T-cell (primary cell): ENCODE results near the gene ADH4. TPM values are rescaled to one million over a fixed set of nuclear protein-coding genes. Genes with fewer than 3 reads are reported as not detected.
"Not testable (repeated sequence)": the region's sequence is repeated elsewhere in the genome, so short reads cannot be mapped to it uniquely, and the experiment has no call there.

Experiments used
- ATAC-seq, 4 experiments: fragments of 200-7000 bp in 3 of 4; fragments of 150-1000 bp in 1 of 4; cut with Tn5 transposase; replicated peaks in 1 of 4; 1 replicate in 3 of 4; 2 replicates in 1 of 4; pipeline ENCODE4 v1.10.0; 2021; ENCODE audit warnings: moderate library complexity in 3 of 4, mild to moderate bottlenecking in 2 of 4, moderate number of reproducible peaks in 1 of 4
- CTCF ChIA-PET, 2 donors: fragments of 300-600 bp; sonication (Branson Sonifier 250); formaldehyde crosslinking; loops; one replicate each; lab custom pipeline; 2022; ENCODE audit warnings: antibody characterized with exemption in 2 of 2; lab: Charles Lee
- POLR2A ChIA-PET, 2 donors: fragments of 300-600 bp; sonication (Branson Sonifier 250); formaldehyde crosslinking; loops; one replicate each; lab custom pipeline; 2022; ENCODE audit warnings: antibody characterized with exemption in 2 of 2; lab: Charles Lee
- DNase-seq, 35 experiments: peaks; one replicate each; pipeline versions ENCODE4 v3.0.0 to v3.0.0-alpha.2; 2013 to 2023
- H3K27ac ChIP-seq: one replicate; pipeline ENCODE4 v1.5.1; 2013; ENCODE audit warnings: low read length
- H3K27me3 ChIP-seq, 2 experiments: replicated peaks in 1 of 2; 1 replicate in 1 of 2; 2 replicates in 1 of 2; pipeline versions ENCODE4 v1.6.1 to v1.7.0; 2013; ENCODE audit warnings: low read length in 1 of 2, mixed read lengths in 1 of 2; ENCODE audit not compliant: control insufficient read depth in 2 of 2, insufficient read depth in 2 of 2; ENCODE audit errors: extremely low read depth in 1 of 2
- H3K36me3 ChIP-seq, 2 donors: 1 replicate in 1 of 2; 2 replicates in 1 of 2; pipeline versions ENCODE4 v1.6.1 to v1.7.0; 2013; ENCODE audit warnings: low read length in 1 of 2; ENCODE audit not compliant: control insufficient read depth in 2 of 2, insufficient read depth in 1 of 2; ENCODE audit errors: extremely low read depth in 1 of 2
- H3K4me1 ChIP-seq, 2 experiments: 1 replicate in 1 of 2; 2 replicates in 1 of 2; pipeline versions ENCODE4 v1.6.1 to v1.7.0; 2013; ENCODE audit warnings: low read length in 2 of 2, mixed read lengths in 1 of 2; ENCODE audit not compliant: insufficient read depth in 2 of 2, control insufficient read depth in 1 of 2; ENCODE audit errors: extremely low read depth in 1 of 2
- H3K4me3 ChIP-seq, 2 donors: 1 replicate in 1 of 2; 2 replicates in 1 of 2; pipeline versions ENCODE4 v1.5.1 to v1.7.0; 2013; ENCODE audit warnings: mild to moderate bottlenecking in 2 of 2, low read length in 1 of 2, moderate library complexity in 1 of 2; ENCODE audit not compliant: control insufficient read depth in 1 of 2; ENCODE audit errors: extremely low read depth in 1 of 2
- H3K9me3 ChIP-seq: 2 replicates; pipeline ENCODE4 v1.7.0; 2013
- H3K27ac Mint-ChIP-seq, 2 donors: one replicate each; pipeline ENCODE4 v1.8.0; 2020 to 2021; ENCODE audit warnings: mild to moderate bottlenecking in 2 of 2, mixed read lengths in 2 of 2
- H3K27me3 Mint-ChIP-seq, 2 donors: one replicate each; pipeline ENCODE4 v1.8.0; 2021 to 2022; ENCODE audit warnings: mixed read lengths in 2 of 2
- H3K36me3 Mint-ChIP-seq: one replicate; pipeline ENCODE4 v1.8.0; 2021; ENCODE audit warnings: mixed read lengths
- H3K4me1 Mint-ChIP-seq, 3 donors: one replicate each; pipeline ENCODE4 v1.8.0; 2020 to 2022; ENCODE audit warnings: mixed read lengths in 3 of 3, mild to moderate bottlenecking in 1 of 3
- H3K4me3 Mint-ChIP-seq, 3 donors: one replicate each; pipeline ENCODE4 v1.8.0; 2020 to 2022; ENCODE audit warnings: mild to moderate bottlenecking in 3 of 3, mixed read lengths in 3 of 3, moderate library complexity in 3 of 3
- H3K9me3 Mint-ChIP-seq, 3 donors: one replicate each; pipeline ENCODE4 v1.8.0; 2020 to 2022; ENCODE audit warnings: mixed read lengths in 3 of 3
- WGBS: methylation state at CpG from one replicate; pipeline ENCODE4 v1.1.5; 2013; ENCODE audit warnings: missing lambda C conversion rate; ENCODE audit not compliant: insufficient coverage; 5-methylcytosine and 5-hydroxymethylcytosine counted together
- total RNA-seq, 35 experiments: library from RNA in 6 of 35; stranded (reverse) in 6 of 35; fragments of 120-200 nt in 1 of 35; gene quantifications; one replicate each; pipeline versions ENCODE4 v1.2.1 to v1.2.4 and lab custom pipeline; 2013 to 2026

ADH4 gene
- total RNA-seq, 5 donors from 2014 or later (not counting 1 experiment from before 2014, with no cell fraction given), result 0.33 to 0.64 TPM; not detected in 3

DNA sequence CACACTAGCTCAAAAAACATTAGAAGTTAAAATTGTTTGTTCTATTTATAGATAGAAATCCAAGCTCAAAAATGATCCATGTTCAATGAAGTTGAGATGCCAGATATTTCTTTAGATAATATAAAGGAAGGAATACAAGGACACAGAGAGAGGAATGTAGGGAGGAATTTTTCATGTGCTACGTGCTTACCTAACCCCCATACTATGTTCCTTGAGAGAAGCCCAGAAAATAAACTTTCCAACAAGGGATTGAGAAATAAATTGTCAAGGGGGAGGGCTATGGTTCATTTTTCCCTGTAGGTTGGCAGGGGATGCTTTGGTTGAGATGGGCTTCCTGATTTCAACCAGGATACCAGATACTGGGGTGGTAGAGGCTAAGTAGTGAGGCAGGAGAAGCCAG is 39.9 kb downstream of the ADH4 start:
- DNase-seq, result no peak
- no peaks in the 10 kb centered on the region for H3K9me3 Mint-ChIP-seq
- Histone ChIP-seq H3K9me3 (no peaks in the 10 kb centered on the region), H3K4me3 (no peak overlapping the region), H3K4me1 (no peaks in the 10 kb centered on the region), H3K27ac (no peak overlapping the region), H3K27me3 (peaks cover 0 to 6% of the 10 kb centered on the region in 2 experiments), H3K36me3 (no peaks in the 10 kb centered on the region)
- H3K36me3 Mint-ChIP-seq, result peaks cover 3% of the 10 kb centered on the region
- H3K4me1 Mint-ChIP-seq, result peaks cover 0 to 6% (median 3%) of the 10 kb centered on the region in 3 donors
- H3K27me3 Mint-ChIP-seq, result no peaks in the 10 kb centered on the region
- H3K27ac Mint-ChIP-seq, result no peak overlapping the region
- no CpG with 5 or more reads among the region's 1 CpG for WGBS
- CTCF ChIA-PET, result interaction anchor here in 1 of 2 donors (0.6 to 1.8 kb wide), 2 partner anchors 29 to 989 kb away, joined by 3 to 4 read pairs; no protein-coding TSS in a partner anchor
- POLR2A ChIA-PET, result no interaction called here
- no peak overlapping the region for H3K4me3 Mint-ChIP-seq
- ATAC-seq, result no peak

DNA sequence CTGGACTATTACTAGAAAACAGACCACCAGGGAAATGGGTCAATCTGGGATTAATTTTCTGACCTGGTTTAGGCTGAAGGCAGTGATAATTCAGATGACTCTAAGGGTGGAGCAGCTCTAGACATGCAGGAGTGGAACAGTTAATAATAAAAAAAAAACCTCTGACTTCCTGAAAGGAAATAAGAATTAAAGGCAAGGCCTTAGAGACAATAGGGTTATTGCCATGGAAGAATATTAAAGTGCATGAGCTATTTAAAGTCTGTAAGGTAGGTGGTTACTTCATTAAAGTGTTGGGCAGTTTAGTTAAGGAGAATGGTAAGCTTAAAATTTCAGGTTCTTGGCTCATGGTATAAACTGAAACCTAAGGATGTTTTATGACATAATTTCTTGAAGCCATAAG is 40.9 kb downstream of the ADH4 start:
- no peak for DNase-seq
- ChIA-PET CTCF (interaction anchor here (0.8 to 1.8 kb wide), 3 partner anchors 47 to 990 kb away, joined by 3 to 4 read pairs (median 4); partner anchors contain the start of gene METAP1 (in 1 of the 2)), POLR2A (no interaction called here)
- H3K4me1 ChIP-seq, result no peaks in the 10 kb centered on the region
- H3K27me3 Mint-ChIP-seq, result peaks cover 0 to 3% of the 10 kb centered on the region in 2 donors
- H3K27ac Mint-ChIP-seq, result no peak overlapping the region
- peaks cover 0 to 6% (median 3%) of the 10 kb centered on the region in 3 donors for H3K4me1 Mint-ChIP-seq
- no peaks in the 10 kb centered on the region for H3K9me3 Mint-ChIP-seq
- no peak for ATAC-seq
- H3K36me3 ChIP-seq, result no peaks in the 10 kb centered on the region
- no peak overlapping the region for H3K27ac ChIP-seq
- H3K9me3 ChIP-seq, result no peaks in the 10 kb centered on the region
- no peak overlapping the region for H3K4me3 ChIP-seq
- no peak overlapping the region for H3K4me3 Mint-ChIP-seq
- peaks cover 0 to 6% of the 10 kb centered on the region in 2 experiments for H3K27me3 ChIP-seq
- H3K36me3 Mint-ChIP-seq, result peaks cover 3% of the 10 kb centered on the region

DNA sequence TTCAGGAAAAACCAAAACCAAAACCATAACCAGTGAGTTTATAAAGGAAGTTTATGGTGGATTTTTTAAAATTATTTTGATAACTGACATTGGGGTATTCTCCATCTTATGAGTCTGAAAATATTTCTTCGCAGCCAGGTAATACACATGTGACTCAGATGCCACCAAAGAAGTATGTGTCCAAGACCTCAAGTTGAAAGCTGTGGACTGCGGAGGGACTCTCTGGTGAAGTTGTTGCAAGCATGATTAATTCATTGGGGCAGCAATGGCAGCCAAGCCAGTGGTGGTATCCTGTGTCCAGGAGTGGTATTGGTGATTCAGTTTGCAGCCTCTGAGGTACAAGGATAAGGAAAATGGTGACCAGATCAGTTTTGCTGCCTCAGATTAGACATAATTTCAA is 41.5 kb downstream of the ADH4 start:
- DNase-seq (no peak), ATAC-seq (no peak)
- POLR2A ChIA-PET, result interaction anchor here in 1 of 2 donors (0.6 kb wide), 1 partner anchor 15 kb away, joined by 3 read pairs; no protein-coding TSS in a partner anchor

DNA sequence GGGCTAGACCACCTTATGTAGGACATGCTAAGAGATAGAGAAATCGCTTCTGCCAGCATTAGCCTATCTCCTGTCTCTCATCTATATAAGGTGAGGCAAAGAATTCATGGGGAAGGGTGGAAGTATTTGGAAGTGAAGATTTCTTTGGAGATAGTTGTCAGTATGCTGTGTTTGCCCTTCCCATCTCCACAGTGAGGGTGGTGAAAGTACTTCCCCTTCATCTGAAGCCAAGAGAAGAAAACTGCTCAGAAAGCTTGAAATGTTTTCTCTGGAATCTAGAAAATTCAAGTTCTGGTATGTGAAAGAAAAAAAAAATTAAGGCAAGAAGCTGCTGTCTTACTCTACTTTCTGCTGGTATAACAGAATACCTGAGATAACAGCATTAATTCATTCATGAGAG is 43.2 kb downstream of the ADH4 start:
- DNase-seq, result no peak
- ATAC-seq, result no peak
- H3K27me3 Mint-ChIP-seq, result peaks cover 0 to 3% of the 10 kb centered on the region in 2 donors
- Histone ChIP-seq H3K4me3 (no peak overlapping the region), H3K36me3 (no peaks in the 10 kb centered on the region), H3K27me3 (peaks cover 0 to 6% of the 10 kb centered on the region in 2 experiments), H3K4me1 (no peaks in the 10 kb centered on the region), H3K9me3 (no peaks in the 10 kb centered on the region), H3K27ac (no peak overlapping the region)
- ChIA-PET POLR2A (no interaction called here), CTCF (no interaction called here)
- no peaks in the 10 kb centered on the region for H3K9me3 Mint-ChIP-seq
- H3K27ac Mint-ChIP-seq, result no peak overlapping the region
- H3K36me3 Mint-ChIP-seq, result peaks cover 3% of the 10 kb centered on the region
- H3K4me1 Mint-ChIP-seq, result peaks cover 0 to 6% (median 3%) of the 10 kb centered on the region in 3 donors
- no CpG with 5 or more reads among the region's 1 CpG for WGBS
- H3K4me3 Mint-ChIP-seq, result no peak overlapping the region

More for the DNA sequence above, 41.5 kb downstream of the ADH4 start:
- Histone ChIP-seq H3K36me3 (no peaks in the 10 kb centered on the region), H3K9me3 (no peaks in the 10 kb centered on the region), H3K4me1 (no peaks in the 10 kb centered on the region), H3K27ac (no peak overlapping the region), H3K4me3 (no peak overlapping the region), H3K27me3 (peaks cover 0 to 6% of the 10 kb centered on the region in 2 experiments)
- peaks cover 3% of the 10 kb centered on the region for H3K36me3 Mint-ChIP-seq
- no peak overlapping the region for H3K4me3 Mint-ChIP-seq
- H3K27ac Mint-ChIP-seq, result no peak overlapping the region
- WGBS, result 100% methylated on average over 2 of the region's 2 CpGs
- CTCF ChIA-PET, result interaction anchor here (0.6 to 1.8 kb wide), 3 partner anchors 47 to 991 kb away, joined by 3 to 4 read pairs (median 4); no protein-coding TSS in a partner anchor
- peaks cover 0 to 6% (median 3%) of the 10 kb centered on the region in 3 donors for H3K4me1 Mint-ChIP-seq
- no peaks in the 10 kb centered on the region for H3K9me3 Mint-ChIP-seq
- H3K27me3 Mint-ChIP-seq, result peaks cover 0 to 3% of the 10 kb centered on the region in 2 donors

DNA sequence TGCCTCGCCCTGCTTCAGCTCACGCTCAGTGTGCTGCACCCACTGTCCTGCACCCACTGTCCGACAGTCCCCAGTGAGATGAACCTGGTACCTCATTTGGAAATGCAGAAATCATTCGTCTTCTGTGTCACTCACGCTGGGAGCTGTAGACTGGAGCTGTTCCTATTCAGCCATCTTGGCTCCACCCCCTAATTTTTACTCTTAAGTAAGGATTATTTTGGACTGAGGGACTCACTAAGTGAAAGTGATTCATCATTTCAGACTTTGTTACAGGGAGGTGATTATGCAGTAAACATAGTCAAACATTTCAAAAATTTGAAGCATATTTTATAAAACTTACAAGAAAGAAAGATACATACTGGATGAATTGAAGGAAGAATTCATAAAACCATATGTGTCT is 44.3 kb downstream of the ADH4 start:
- H3K4me1 Mint-ChIP-seq, H3K4me1 ChIP-seq, H3K4me3 Mint-ChIP-seq, H3K27me3 Mint-ChIP-seq, H3K9me3 Mint-ChIP-seq, H3K27me3 ChIP-seq, H3K27ac Mint-ChIP-seq, H3K27ac ChIP-seq, DNase-seq, H3K4me3 ChIP-seq, H3K36me3 ChIP-seq, POLR2A ChIA-PET, H3K36me3 Mint-ChIP-seq, CTCF ChIA-PET, ATAC-seq, H3K9me3 ChIP-seq: not testable (repeated sequence)
- 100% methylated on average over 1 of the region's 5 CpGs for WGBS

DNA sequence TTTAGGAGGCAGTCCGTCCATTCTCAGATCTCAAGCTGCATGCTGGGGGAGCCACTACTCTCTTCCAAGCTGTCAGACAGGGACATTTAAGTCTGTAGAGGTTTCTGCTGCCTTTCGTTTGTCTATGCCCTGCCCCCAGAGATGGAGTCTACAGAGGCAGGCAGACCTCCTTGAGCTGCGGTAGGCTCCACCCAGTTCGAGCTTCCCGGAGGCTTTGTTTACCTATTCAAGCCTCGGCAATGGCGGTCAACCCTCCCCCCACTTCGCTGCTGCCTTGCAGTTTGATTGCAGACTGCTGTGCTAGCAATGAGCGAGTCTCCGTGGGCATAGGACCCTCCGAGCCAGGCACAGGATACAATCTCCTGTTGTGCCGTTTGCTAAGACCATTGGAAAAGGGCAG is 44.8 kb downstream of the ADH4 start:
- POLR2A ChIA-PET, result no interaction called here
- ATAC-seq, result no peak
- H3K27me3 ChIP-seq, result peaks cover 0 to 6% of the 10 kb centered on the region in 2 experiments
- H3K27ac Mint-ChIP-seq, result no peak overlapping the region
- no peak overlapping the region for H3K4me3 ChIP-seq
- peaks cover 3% of the 10 kb centered on the region for H3K36me3 Mint-ChIP-seq
- no peak overlapping the region for H3K4me3 Mint-ChIP-seq
- H3K36me3 ChIP-seq, result no peaks in the 10 kb centered on the region
- peaks cover 0 to 3% of the 10 kb centered on the region in 2 donors for H3K27me3 Mint-ChIP-seq
- H3K9me3 Mint-ChIP-seq, result no peaks in the 10 kb centered on the region
- peaks cover 0 to 6% (median 3%) of the 10 kb centered on the region in 3 donors for H3K4me1 Mint-ChIP-seq
- no peak overlapping the region for H3K27ac ChIP-seq
- no peaks in the 10 kb centered on the region for H3K9me3 ChIP-seq
- WGBS, result 83% methylated on average over 11 of the region's 12 CpGs
- DNase-seq, result no peak
- H3K4me1 ChIP-seq, result no peaks in the 10 kb centered on the region
- CTCF ChIA-PET, result no interaction called here
